Activated CD4-positive, alpha-beta T cell treated with anti-CD3 and anti-CD28 coated beads for 4 hours (primary cell): ENCODE measurements around the gene TBC1D9.

ENCODE experiments used
- DNase-seq, 2 donors: peaks; one replicate each; pipeline ENCODE4 v3.0.0-alpha.2; 2020

Gene TBC1D9

DNA sequence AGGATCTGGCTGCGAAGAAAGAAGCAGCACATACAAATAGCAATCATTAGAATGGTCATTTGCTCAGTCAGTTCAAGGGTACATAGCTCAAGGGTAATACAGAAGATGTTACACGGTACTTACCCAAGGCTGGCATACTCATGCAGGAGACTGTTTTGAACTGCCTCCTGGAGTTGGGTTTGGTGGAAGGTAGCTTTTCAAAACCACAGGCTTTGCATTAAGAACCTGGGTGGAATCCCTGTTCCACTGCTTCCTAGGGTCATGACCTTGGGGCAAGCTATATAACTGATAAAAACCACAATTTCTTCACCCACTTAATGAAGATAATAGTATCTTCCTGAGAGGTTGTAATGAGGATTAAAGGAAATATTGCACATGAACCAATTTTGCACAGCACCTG, 36.5 kb downstream of the TBC1D9 start:
- no peak for DNase-seq

DNA sequence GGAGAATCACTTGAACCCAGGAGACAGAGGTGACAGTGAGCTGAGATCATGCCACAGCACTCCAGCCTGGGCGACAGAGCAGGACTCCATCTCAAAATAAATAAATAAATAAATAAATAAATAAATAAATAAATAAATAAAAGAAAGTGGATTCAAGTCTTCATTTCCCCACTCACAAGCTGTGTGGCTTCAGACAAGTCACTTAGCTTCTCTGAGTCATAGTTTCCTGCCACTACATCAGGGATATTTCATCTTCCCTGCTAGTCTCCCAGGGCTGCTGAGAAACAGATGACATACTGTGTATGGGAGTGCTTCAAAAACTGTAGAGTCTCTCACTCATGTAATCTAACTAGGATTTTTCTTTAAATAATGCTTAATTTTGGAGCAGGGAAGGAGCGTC, 37.2 kb downstream of the TBC1D9 start:
- DNase-seq, result no peak

DNA sequence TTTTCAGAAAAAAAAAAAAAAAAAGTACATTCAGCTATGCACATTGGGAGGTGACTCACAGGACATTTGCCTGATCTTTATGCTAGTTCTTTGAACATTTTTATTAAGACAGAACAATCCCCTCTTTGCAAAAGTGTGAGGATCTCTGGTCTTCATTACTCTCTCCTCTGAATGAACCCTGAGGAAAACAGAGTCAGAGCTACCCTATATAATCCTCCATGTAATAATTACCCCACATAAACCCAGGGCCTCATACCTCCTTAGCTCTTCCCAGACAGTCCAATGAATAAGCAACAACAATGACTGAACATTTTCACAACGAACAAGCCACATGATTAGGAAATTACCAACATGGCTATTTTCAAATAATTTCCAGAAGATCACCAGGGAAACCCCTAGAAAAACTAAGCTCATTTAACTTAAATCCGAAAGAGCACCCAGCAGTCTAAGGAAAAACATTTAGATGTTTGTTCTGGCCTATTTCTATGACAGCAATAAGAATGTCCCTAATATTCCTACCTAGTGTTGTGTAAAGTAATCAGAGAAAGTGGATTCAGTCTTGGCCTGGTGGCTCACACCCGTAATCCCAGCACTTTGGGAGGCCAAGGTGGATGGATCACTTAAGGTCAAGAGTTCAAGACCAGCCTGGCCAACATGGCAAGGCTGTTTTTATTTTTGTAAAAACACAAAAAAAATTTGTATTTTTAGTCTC, 37.8 kb downstream of the TBC1D9 start:
- no peak for DNase-seq

GRCh38 chr4:140717313-140717712, 38.9 kb downstream of the TBC1D9 start:
- DNase-seq, result no peak

GRCh38 chr4:140715119-140715518, 41.1 kb downstream of the TBC1D9 start:
- no peak for DNase-seq

DNA sequence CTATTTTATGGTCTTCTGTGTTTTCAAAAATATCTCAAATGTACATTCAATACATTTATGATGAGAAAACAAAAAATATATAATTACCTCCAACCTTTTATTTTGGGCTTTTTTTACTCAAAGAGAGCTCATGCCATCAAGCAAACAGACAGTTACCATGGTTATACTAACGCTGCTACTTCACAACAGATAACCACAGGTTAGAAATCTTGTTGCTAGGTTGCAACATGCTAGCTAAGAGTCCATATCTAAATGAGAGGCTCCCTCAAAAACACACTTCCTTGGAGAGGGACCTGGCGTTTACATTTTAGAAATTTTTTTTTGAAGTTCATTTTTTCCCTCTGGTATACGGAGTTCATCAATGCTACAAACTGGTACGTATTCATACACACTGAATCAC, 44.3 kb downstream of the TBC1D9 start:
- no peak for DNase-seq

GRCh38 chr4:140710908-140711622, 45.1 kb downstream of the TBC1D9 start:
- no peak for DNase-seq

DNA sequence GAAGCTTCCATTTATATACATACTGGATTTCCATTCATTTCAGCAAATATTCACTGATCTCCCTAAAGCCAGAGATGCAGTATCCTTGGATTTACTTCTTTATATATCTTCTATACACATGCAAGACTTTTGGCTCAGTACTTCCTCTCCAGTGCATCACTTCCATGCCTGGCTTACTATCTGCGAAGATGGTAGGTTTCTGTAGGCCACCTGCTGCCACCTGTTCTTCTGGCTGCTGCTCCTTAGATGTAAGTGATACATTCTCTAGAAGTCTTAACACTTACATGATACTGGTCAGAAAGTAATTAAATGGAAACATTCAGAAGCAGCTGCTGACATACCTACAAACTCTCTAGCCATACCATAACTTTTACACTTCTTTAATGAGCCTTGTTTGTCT, 48.9 kb downstream of the TBC1D9 start:
- no peak for DNase-seq

DNA sequence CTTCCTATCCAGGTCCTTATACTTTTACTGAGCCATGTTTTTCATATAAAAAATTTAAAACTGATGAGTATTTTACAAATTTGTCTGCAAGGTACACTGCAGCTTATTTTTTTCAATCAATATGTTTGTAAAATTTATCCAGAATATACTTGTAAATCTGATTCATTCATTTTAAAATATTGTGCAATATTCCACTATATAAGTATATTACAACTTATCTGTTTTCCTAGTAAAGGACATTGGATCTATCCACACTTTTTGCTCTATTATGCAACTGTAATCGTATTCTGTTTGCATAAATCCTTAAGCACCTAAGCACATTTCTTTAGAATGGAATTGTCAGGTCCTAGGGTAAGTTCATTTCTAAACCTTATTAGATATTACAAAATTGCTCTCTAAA, 49.5 kb downstream of the TBC1D9 start:
- no peak for DNase-seq

- DNase-seq, result no peak
Measured at GRCh38 chr4:140706276-140706625, 49.9 kb downstream of the TBC1D9 start.

GRCh38 chr4:140705625-140706275, 50.4 kb downstream of the TBC1D9 start:
- no peak for DNase-seq

DNA sequence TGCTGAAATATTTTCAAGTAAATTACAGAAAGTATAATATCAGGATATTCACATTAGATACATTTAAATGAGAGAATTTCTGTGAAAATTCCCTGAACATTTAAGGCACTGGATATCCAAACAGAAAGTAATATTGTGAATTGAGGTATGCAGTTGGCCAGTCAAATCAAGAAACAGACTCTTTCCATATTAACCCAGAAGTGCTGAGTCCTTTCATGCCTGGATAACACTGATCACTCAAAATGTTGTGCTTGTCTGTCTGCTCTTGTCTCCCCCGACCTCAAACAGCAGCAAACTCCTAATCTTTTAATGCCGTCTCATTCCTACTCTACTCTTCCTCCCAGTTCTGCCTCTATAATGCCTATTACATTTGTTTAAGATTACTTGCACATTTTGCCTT, 51.2 kb downstream of the TBC1D9 start:
- no peak for DNase-seq

GRCh38 chr4:140704392-140704960, 51.7 kb downstream of the TBC1D9 start:
- no peak for DNase-seq

- no peak for DNase-seq
Measured at GRCh38 chr4:140703463-140703862, 52.7 kb downstream of the TBC1D9 start.

- no peak for DNase-seq
Measured at GRCh38 chr4:140702096-140702757, 54.0 kb downstream of the TBC1D9 start.

- no peak for DNase-seq
Measured at GRCh38 chr4:140701071-140701470, 55.1 kb downstream of the TBC1D9 start.

DNA sequence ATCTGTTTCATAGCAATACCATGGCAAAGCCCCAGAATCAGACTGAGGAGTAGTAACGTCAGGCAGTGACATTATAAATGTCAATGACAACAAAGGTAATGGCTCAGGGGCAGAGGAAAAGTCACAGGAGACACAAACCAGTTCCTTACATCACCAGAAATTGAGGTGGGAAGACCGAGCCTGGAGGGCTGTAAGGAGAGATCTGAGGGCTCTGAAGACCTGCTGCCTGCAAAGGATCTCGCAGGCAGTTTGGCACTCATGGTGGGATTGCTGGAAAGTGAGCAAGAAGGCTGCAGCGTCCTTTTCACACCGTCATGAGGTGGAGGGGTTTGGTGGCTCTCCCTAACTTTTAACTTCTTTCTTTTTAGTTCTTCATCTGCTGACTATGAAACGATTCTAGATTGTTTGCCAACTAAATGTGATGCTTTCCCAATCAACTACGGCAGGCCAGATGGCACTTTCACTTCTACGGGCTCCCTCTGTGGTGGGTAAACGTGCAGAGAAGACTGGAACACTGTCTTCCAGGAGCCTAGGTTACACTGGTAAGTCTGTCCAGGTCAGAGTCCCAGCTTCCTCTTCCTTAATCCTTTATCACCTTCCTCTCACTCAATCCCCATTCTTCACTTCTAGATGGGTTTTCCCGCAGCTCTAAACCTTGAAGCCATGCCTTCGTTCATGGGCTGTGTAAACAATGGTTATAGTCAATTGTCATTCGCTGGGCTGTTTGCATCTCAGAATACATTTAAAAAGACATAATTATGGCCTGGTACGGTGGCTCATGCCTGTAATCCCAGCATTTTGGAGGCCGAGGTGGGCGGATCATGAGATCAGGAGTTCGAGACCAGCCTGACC, 58.2 kb downstream of the TBC1D9 start:
- no peak for DNase-seq

DNA sequence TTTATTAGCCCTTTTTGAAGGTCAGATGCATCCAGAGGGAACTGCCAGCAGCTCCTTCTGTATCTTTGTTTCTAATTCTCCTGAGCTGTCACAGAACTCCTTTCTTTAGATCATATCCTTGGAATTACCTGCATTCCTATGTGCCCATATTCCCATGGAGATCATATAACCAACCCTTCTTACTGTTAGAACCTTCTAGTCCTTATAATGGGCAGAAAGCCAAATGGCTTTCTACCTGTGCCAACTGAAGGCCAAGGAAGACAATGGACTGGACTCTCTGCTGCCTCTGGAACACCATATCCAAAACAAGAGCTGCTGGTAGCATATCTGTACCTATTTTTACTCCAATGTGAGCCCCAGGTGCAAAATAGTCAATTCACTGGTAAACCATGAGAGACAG, 60.7 kb downstream of the TBC1D9 start:
- no peak for DNase-seq

DNA sequence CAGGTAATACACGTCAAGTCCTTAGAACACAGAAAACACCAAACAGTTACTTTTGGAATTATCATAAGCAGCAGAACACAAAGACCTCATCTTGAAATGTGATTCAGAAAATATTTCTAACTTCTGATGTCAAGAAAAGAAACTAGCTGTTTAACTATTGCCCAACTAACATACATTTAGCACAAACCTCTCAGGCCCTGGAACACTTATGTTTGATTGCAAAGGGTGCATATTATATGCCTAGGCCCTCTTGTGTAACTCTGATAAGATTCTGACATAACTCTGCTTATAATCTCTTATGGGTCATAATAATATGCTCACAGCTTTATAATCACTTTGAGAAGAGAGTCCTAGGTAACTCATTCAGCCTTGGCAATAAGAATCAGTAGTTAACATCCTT, 62.6 kb downstream of the TBC1D9 start:
- DNase-seq, result no peak

- DNase-seq, result no peak
Measured at GRCh38 chr4:140691369-140691768, 64.8 kb downstream of the TBC1D9 start.

- no peak for DNase-seq
Measured at GRCh38 chr4:140690093-140690492, 66.1 kb downstream of the TBC1D9 start.

DNA sequence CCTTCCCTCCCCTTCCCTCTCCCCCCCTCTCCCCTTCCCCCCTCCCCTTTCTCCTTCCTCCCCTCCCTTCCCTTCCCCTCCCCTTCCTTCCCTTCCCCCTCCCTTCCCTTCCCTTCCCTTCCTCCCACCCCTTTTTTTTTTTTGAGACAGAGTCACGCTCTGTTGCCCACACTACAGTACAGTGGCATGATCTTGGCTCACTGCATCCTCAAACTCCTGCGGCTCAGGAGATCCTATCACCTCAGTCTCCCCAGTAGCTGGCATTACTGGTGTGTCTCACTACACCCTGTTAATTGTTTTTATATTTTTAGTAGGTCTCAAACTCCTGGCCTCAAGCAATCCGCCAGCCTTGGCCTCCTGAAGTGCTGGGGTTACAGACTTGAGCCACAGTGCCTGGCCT, 66.6 kb downstream of the TBC1D9 start:
- DNase-seq, result no peak
